Parathyroid adenoma (tissue), 2 donors: ENCODE measurements around the gene PDE4D.

Source experiments
- H2AFZ ChIP-seq: fragments of 300-600 bp; sonication (generic); one replicate; pipeline ENCODE4 v1.7.0; 2017; ENCODE audit warnings: antibody characterized with exemption, mild to moderate bottlenecking
- H3K27ac ChIP-seq: fragments of 300-600 bp; sonication (generic); one replicate; pipeline ENCODE4 v1.7.0; 2017
- H3K27me3 ChIP-seq: fragments of 300-600 bp; sonication (generic); one replicate; pipeline ENCODE4 v1.7.0; 2017; ENCODE audit warnings: low read length; ENCODE audit not compliant: control insufficient read depth, insufficient read depth
- H3K36me3 ChIP-seq: fragments of 300-600 bp; sonication (generic); one replicate; pipeline ENCODE4 v1.7.0; 2017; ENCODE audit warnings: low read length; ENCODE audit not compliant: control insufficient read depth, insufficient read depth
- H3K4me1 ChIP-seq: fragments of 300-600 bp; sonication (generic); one replicate; pipeline ENCODE4 v1.7.0; 2017; ENCODE audit warnings: control low read depth
- H3K4me2 ChIP-seq: fragments of 300-600 bp; sonication (generic); one replicate; pipeline ENCODE4 v1.7.0; 2017; ENCODE audit warnings: low read length
- H3K4me3 ChIP-seq: fragments of 300-600 bp; sonication (generic); one replicate; pipeline ENCODE4 v1.7.0; 2017; ENCODE audit warnings: low read depth, low read length
- H3K79me2 ChIP-seq: fragments of 300-600 bp; sonication (generic); one replicate; pipeline ENCODE4 v1.7.0; 2017; ENCODE audit warnings: control low read depth
- H3K9ac ChIP-seq: fragments of 300-600 bp; sonication (generic); one replicate; pipeline ENCODE4 v1.7.0; 2017; ENCODE audit warnings: mild to moderate bottlenecking
- H3K9me3 ChIP-seq: fragments of 300-600 bp; sonication (generic); one replicate; pipeline ENCODE4 v1.7.0; 2017; ENCODE audit warnings: low read length; ENCODE audit not compliant: control insufficient read depth
- TF ChIP-seq, protein P1 (sequence below): fragments of 300-600 bp; sonication (generic); IDR thresholded peaks from one replicate; pipeline ENCODE4 v1.7.0; 2017; ENCODE audit warnings: antibody characterized with exemption, mild to moderate bottlenecking
- donor health status: primary hyperparathyroidism.

PDE4D gene

GRCh38 chr5:58983526-58984452 is 909.7 kb downstream of the PDE4D start:
- H3K79me2 ChIP-seq, result no peaks in the 10 kb centered on the region
- no peak overlapping the region for H2AFZ ChIP-seq
- no peak overlapping the region for H3K4me2 ChIP-seq
- H3K36me3 ChIP-seq, result no peaks in the 10 kb centered on the region
- no peaks in the 10 kb centered on the region for H3K4me1 ChIP-seq
- H3K4me3 ChIP-seq, result no peak overlapping the region
- no peak overlapping the region for H3K9ac ChIP-seq
- H3K9me3 ChIP-seq, result no peaks in the 10 kb centered on the region
- no peaks in the 10 kb centered on the region for H3K27me3 ChIP-seq
- TF ChIP-seq, protein P1, sequence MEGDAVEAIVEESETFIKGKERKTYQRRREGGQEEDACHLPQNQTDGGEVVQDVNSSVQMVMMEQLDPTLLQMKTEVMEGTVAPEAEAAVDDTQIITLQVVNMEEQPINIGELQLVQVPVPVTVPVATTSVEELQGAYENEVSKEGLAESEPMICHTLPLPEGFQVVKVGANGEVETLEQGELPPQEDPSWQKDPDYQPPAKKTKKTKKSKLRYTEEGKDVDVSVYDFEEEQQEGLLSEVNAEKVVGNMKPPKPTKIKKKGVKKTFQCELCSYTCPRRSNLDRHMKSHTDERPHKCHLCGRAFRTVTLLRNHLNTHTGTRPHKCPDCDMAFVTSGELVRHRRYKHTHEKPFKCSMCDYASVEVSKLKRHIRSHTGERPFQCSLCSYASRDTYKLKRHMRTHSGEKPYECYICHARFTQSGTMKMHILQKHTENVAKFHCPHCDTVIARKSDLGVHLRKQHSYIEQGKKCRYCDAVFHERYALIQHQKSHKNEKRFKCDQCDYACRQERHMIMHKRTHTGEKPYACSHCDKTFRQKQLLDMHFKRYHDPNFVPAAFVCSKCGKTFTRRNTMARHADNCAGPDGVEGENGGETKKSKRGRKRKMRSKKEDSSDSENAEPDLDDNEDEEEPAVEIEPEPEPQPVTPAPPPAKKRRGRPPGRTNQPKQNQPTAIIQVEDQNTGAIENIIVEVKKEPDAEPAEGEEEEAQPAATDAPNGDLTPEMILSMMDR, result no peak
- H3K27ac ChIP-seq, result no peak overlapping the region

- Histone ChIP-seq H3K4me1 (no peaks in the 10 kb centered on the region), H3K9ac (no peak overlapping the region), H3K27me3 (no peaks in the 10 kb centered on the region), H3K79me2 (no peaks in the 10 kb centered on the region), H3K4me2 (no peak overlapping the region), H3K4me3 (no peak overlapping the region), H2AFZ (no peak overlapping the region), H3K9me3 (no peaks in the 10 kb centered on the region), H3K27ac (no peak overlapping the region), H3K36me3 (no peaks in the 10 kb centered on the region)
- TF ChIP-seq, protein P1, result no peak
These were observed 912.6 kb downstream of the PDE4D start for GRCh38 chr5:58980890-58981289.

- Histone ChIP-seq H3K4me1 (no peaks in the 10 kb centered on the region), H3K4me3 (no peak overlapping the region), H3K36me3 (no peaks in the 10 kb centered on the region), H3K79me2 (no peaks in the 10 kb centered on the region), H3K4me2 (no peak overlapping the region), H3K27me3 (no peaks in the 10 kb centered on the region), H3K27ac (no peak overlapping the region), H3K9me3 (no peaks in the 10 kb centered on the region), H2AFZ (no peak overlapping the region), H3K9ac (no peak overlapping the region)
- TF ChIP-seq, protein P1, result no peak
These were observed 914.4 kb downstream of the PDE4D start for GRCh38 chr5:58979090-58979489.

DNA sequence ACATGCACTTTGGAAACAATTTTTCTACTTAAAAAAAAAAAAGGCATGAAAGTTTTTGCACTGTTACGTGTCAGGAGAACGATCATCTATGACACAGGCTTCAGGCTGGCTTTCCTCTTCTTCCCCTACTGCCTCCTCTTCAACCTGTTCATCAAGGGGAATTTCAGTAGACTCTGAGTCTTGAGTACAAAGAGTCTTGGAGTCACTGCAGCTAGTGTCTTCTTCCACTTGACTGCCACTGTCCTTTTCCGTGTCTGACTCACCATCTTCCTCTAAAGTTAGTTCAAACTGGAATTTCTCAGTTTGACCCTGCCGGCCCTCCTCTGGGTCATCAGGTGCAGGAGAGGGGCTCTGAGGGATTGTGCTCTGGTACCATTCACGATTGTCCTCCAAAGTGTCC is 918.9 kb downstream of the PDE4D start:
- no peaks in the 10 kb centered on the region for H3K27me3 ChIP-seq
- TF ChIP-seq, protein P1, result no peak
- H3K4me1 ChIP-seq, result no peaks in the 10 kb centered on the region
- no peaks in the 10 kb centered on the region for H3K9me3 ChIP-seq
- H3K36me3 ChIP-seq, result no peaks in the 10 kb centered on the region
- H3K9ac ChIP-seq, result no peak overlapping the region
- no peak overlapping the region for H3K27ac ChIP-seq
- no peak overlapping the region for H2AFZ ChIP-seq
- H3K79me2 ChIP-seq, result no peaks in the 10 kb centered on the region
- no peak overlapping the region for H3K4me2 ChIP-seq
- no peak overlapping the region for H3K4me3 ChIP-seq

DNA sequence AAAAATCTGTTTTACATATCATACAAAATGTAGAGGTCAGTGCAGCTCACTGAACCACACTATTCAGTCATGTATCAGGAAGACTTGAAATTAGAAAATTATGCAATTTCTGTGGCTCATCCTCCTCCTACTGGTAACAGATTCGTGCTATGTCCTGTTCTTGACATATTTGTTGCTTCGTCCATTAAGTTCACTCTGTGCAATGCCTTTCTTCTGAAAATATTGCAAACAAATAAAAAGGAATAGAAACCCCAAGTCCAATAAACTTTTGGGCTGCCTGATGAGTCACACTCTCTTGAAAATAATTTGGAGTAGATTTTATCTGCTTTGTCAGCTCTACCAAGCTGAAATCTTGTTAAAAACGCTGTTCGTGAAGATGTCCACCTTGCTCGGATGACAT is 919.4 kb downstream of the PDE4D start:
- H2AFZ ChIP-seq, result no peak overlapping the region
- H3K4me3 ChIP-seq, result no peak overlapping the region
- H3K79me2 ChIP-seq, result no peaks in the 10 kb centered on the region
- no peak overlapping the region for H3K27ac ChIP-seq
- H3K4me2 ChIP-seq, result no peak overlapping the region
- no peaks in the 10 kb centered on the region for H3K4me1 ChIP-seq
- TF ChIP-seq, protein P1, result no peak
- no peaks in the 10 kb centered on the region for H3K9me3 ChIP-seq
- H3K36me3 ChIP-seq, result no peaks in the 10 kb centered on the region
- no peak overlapping the region for H3K9ac ChIP-seq
- H3K27me3 ChIP-seq, result no peaks in the 10 kb centered on the region
